NB4 (cell line): ENCODE results near the gene SLC37A2.

Source experiments
- MYC ChIP-seq: IDR thresholded peaks from 2 replicates; pipeline ENCODE4 v1.6.1; 2011; ENCODE audit warnings: low read depth, low read length
- POLR2A ChIP-seq: IDR thresholded peaks from 2 replicates; pipeline ENCODE4 v1.6.1; 2011; ENCODE audit warnings: mild to moderate bottlenecking; ENCODE audit not compliant: insufficient read length; ENCODE audit errors: extremely low read depth
- TF ChIP-seq, protein P1 (sequence below): IDR thresholded peaks from one replicate; pipeline ENCODE4 v1.5.1; 2012; ENCODE audit warnings: low read depth, low read length

DNA sequence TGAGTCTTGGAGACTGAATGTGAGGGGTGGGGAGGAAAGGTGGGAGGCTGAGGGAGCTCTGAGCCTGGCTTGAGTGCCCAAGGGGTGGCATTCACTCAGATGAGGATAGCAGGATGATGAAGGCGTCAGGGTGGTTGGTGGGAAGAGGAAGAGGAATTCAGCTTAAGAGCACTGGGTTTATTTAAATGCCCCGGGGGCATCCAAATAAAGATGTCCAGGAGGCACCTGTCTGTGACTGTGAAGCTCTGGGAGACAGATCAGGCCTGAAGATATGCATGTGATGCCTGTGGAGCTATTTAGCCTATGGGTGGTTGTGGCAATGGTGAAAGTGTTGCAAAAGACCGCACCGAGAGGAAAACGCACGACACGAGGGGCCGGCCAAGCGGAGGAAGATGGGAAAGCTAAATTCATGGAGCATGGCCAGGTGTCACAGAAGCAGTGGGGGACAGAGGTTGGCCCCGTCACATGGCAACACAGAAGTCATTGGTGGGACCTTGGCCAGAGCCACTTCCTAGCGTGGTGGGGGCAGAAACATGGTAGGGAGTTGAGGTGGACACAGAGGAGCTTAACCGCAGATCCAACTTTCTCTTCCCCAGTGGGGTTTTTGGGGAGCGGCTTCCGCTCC is 15.5 kb downstream of the SLC37A2 start:
- TF ChIP-seq POLR2A (no peak), MYC (no peak)
- TF ChIP-seq, protein P1, sequence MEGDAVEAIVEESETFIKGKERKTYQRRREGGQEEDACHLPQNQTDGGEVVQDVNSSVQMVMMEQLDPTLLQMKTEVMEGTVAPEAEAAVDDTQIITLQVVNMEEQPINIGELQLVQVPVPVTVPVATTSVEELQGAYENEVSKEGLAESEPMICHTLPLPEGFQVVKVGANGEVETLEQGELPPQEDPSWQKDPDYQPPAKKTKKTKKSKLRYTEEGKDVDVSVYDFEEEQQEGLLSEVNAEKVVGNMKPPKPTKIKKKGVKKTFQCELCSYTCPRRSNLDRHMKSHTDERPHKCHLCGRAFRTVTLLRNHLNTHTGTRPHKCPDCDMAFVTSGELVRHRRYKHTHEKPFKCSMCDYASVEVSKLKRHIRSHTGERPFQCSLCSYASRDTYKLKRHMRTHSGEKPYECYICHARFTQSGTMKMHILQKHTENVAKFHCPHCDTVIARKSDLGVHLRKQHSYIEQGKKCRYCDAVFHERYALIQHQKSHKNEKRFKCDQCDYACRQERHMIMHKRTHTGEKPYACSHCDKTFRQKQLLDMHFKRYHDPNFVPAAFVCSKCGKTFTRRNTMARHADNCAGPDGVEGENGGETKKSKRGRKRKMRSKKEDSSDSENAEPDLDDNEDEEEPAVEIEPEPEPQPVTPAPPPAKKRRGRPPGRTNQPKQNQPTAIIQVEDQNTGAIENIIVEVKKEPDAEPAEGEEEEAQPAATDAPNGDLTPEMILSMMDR, result no peak
